Stimulated activated CD4-positive, alpha-beta T cell treated with anti-CD3 and anti-CD28 coated beads, Interleukin-12 subunit alpha, Interleukin-12 subunit beta, amount 100 ng/mL, for 24 hours (primary cell): Measurements from ENCODE around the gene NPFFR1.

ENCODE experiments used
- DNase-seq, 2 experiments: peaks; one replicate each; pipeline ENCODE4 v3.0.0-alpha.2; 2020; ENCODE audit warnings: low read depth in 2 of 2

Gene NPFFR1

GRCh38 chr10:70283445-70284399 lies at the start of gene NPFFR1:
Gene NPFFR1 (minus strand): TSS chr10:70284004. CDS start chr10:70283676, 328 bp downstream.
- no peak for DNase-seq

- no peak for DNase-seq
Observed at GRCh38 chr10:70333268-70333667, 49.5 kb upstream of the NPFFR1 start.

- DNase-seq: no peak
Observed at GRCh38 chr10:70331486-70332268, 47.9 kb upstream of the NPFFR1 start.

GRCh38 chr10:70331160-70331485 lies 47.3 kb upstream of the NPFFR1 start:
- DNase-seq: no peak

- DNase-seq: no peak
Observed at GRCh38 chr10:70330671-70331070, 46.9 kb upstream of the NPFFR1 start.

GRCh38 chr10:70328967-70329366 lies 45.2 kb upstream of the NPFFR1 start:
- no peak for DNase-seq

GRCh38 chr10:70328018-70328417 lies 44.2 kb upstream of the NPFFR1 start:
- DNase-seq: no peak

GRCh38 chr10:70324951-70325781 lies 41.4 kb upstream of the NPFFR1 start:
- DNase-seq: no peak

GRCh38 chr10:70324339-70324861 lies 40.6 kb upstream of the NPFFR1 start:
- DNase-seq: no peak

GRCh38 chr10:70323697-70324338 lies 40.0 kb upstream of the NPFFR1 start:
- DNase-seq: no peak

- DNase-seq: no peak
Observed at GRCh38 chr10:70323138-70323696, 39.4 kb upstream of the NPFFR1 start.

- no peak for DNase-seq
Observed at GRCh38 chr10:70321897-70322890, 38.4 kb upstream of the NPFFR1 start.

- no peak for DNase-seq
Observed at GRCh38 chr10:70321233-70321632, 37.4 kb upstream of the NPFFR1 start.

- no peak for DNase-seq
Observed at GRCh38 chr10:70320751-70321150, 36.9 kb upstream of the NPFFR1 start.

- no peak for DNase-seq
Observed at GRCh38 chr10:70319824-70320223, 36.0 kb upstream of the NPFFR1 start.

GRCh38 chr10:70319183-70319582 lies 35.4 kb upstream of the NPFFR1 start:
- DNase-seq: no peak

- no peak for DNase-seq
Observed at GRCh38 chr10:70317943-70318318, 34.1 kb upstream of the NPFFR1 start.

- no peak for DNase-seq
Observed at GRCh38 chr10:70317272-70317942, 33.6 kb upstream of the NPFFR1 start.

GRCh38 chr10:70315815-70316214 lies 32.0 kb upstream of the NPFFR1 start:
- no peak for DNase-seq
